GM21825 (cell line): ENCODE results near the gene CCDC50.
A peak's percentile ranks its signal among the peaks of the same experiment; 100 is the strongest.

ENCODE experiments used
- ATAC-seq: cut with Tn5 transposase; IDR thresholded peaks from one replicate; pipeline ENCODE4 v1.9.1; 2021; ENCODE audit warnings: mild to moderate bottlenecking, moderate library complexity; ENCODE audit not compliant: unreplicated experiment

The CCDC50 gene

DNA sequence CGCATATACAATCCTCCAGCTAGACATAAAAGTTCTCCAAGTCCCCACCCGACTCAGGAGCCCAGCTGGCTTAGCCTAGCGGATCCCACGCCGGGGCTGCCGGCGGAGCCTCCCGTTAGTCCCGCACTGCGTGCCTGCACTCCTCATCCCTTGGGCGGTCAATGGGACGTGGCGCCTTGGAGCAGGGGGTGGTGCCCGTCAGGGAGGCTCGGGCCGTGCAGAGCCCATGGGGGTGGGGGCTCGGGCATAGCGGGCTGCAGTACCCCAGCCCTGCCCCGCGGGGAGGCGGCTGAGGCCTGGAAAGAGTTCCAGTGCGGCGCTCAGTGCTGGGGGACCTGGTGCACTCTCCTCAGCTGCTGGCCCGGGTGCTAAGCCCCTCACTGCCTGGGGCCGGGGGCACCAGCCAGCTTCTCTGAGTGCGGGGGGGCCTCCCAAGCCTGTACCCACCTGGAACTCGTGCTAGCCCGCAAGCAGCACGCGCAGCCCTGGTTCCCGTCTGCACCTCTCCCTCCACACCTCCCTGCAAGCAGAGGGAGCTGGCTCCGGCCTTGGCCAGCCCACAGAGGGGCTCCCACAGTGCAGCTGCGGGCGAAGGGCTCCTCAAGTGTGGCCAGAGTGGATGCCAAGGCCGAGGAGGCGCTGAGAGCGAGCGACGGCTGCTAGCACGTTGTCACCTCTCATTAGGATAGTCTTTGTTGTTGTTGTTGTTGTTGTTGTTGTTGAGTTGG lies 12.2 kb upstream of the CCDC50 start:
- ATAC-seq, result no peak

DNA sequence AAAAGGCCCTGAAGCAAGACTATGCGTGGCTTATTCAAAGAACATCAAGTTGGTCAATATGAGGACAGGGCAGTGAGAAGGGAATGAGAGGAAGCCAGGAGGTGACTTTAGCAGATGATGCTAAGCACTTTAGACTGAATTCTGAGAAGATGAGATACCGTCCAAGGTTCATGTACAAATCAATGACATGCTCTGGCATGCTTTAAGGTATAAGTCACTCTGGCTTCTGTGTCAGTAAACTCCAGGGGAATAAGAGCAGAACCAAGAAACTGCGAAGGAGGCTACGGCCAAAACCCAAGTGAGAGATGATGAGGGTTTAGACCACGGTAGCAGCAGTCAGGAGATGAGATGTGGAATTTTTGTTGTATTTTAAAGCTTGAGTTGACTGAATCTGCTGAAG lies 8.9 kb upstream of the CCDC50 start:
- no peak for ATAC-seq

DNA sequence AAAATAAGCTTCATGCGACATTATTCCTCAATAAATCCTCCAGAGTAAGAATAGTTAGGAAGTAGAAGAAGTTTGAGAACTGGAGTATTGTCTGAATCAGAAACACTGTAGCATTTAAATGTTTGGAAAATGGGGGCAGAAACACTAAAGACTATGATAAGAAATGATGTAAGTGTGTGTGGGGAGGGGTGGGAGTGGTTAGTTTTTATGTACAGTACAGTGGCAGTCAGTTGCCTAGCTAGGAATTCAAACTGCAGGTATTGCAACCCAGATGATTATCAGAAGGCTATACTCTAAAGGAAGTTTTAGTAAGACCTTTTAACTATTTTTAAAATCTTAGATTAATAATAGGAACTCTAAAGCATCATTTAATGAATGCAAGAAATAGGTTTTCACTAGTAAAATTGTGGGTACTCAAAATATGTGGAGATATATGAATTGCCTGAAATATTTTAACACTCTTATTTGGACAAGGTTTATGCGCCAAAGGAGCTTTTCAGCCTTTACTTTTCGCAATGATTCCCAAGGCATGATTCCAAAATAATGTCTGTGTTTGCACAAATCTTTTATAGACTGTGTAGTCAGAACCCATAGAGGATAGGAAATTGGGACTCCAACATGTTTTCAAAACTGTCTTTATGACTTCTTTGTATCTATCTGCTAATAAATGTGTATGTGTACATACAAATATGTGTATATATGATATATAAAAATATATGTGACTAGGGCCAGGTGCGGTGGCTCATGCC lies 8.0 kb upstream of the CCDC50 start:
- no peak for ATAC-seq

DNA sequence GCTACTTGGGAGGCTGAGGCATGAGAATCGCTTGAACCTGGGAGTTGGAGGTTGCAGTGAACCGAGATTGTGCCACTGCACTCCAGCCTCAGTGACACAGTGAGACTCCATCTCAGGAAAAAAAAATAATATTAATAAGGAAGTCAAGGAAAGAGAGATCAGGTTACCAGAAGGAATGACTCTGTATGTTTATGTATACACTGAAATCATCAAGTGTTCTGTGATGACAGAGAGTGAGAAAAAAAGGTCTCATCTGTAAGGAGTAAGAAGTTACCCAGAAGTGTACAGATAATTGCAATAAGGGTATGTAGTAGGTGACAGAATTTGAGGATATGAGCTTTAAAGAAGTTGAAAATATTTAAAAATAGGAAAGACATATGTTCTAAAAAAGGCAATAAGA lies 4.3 kb upstream of the CCDC50 start:
- ATAC-seq, result no peak

DNA sequence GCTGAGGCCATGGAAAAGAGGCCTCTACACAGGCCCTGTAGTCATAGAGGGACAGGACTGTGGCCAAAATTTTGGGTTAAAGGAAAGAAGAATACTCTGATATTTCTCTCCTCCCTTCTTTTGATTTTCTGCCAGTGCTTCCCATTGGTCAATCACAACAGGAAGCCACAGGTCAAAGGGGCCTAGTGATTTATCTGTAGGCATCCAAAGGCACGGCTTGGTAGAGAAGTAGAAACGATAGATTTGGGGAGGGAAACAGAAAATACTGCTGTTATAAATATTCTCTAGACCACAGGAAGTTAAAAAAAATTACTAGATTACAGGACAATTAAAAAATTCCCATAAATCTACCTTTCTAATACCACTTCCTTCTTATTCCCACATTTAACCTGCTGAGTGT lies 1.7 kb upstream of the CCDC50 start:
- ATAC-seq, result no peak

DNA sequence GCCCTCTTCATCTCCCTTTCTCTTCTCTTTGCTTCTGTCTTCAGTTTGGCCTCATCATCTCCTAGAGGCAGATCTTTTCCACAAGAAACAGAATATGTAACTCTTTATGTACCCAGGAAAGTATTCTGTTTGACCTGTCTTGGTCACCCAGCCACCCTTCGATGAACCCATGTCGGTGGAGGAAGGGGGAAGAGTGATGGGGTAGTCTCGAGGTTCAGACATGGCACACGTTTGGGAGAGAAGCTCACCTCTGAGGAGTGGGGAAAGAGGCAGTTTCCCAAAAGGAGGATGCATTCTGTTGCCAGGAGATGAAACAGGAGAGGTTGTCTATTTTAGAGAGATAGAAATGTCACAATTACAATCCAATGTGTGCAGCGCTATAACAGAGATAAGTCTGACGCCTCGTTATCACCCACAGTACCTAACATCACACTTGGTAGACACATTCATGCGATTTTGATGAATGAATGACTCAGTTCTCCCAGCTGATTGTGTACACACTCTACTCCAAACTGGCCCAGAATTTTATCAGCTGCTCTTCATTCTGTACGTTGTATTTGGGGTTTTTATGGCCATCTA lies 722 bp upstream of the CCDC50 start:
- ATAC-seq, result no peak

DNA sequence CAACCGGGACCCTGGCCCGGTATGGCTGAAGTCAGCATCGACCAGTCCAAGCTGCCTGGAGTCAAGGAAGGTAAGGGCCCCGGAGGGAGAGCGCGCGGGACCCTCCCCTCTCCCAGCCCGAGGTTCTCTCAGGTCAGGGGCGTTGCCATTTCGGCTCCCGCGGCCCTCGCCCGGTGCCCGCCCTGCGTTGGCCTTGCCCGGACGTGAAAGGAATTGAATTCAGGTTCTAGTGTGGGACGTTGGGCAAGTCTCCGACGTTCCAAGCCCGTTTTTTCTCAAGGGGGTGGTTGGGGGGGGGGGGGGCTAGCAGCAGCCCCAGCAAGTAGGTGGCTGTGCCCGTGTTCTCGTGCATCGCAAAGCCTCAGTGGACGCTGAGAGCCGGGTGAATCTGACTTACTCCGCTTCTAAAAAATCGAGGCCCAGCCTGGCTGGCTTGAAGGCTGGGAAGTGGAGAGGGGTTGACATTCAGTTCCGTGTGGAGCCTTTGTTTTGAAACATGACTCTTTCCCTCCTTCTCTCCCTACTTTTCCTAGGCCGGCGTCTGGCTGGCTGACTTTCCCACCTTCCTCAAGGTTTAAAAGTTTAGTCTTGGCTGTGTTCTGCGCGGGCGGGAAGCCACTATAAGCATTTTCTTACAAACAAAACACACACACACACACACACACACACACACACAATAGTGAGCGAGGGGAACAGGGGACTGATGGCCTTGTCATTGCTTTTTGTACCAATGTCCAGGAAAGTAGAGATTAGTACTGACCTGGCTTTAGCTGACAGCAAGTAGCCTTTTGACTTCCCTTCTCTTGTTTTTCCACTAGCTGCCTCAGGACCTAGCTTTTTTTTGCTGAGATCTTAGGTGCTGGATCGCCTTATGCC lies 698 bp downstream of the CCDC50 start, which contains the start of gene UTS2B:
Gene UTS2B, minus strand, starts transcription at position 873 of the 876 bp plus-strand sequence. CDS start 48,337 bp downstream, outside the sequence.
- peak; percentile 36 for ATAC-seq

DNA sequence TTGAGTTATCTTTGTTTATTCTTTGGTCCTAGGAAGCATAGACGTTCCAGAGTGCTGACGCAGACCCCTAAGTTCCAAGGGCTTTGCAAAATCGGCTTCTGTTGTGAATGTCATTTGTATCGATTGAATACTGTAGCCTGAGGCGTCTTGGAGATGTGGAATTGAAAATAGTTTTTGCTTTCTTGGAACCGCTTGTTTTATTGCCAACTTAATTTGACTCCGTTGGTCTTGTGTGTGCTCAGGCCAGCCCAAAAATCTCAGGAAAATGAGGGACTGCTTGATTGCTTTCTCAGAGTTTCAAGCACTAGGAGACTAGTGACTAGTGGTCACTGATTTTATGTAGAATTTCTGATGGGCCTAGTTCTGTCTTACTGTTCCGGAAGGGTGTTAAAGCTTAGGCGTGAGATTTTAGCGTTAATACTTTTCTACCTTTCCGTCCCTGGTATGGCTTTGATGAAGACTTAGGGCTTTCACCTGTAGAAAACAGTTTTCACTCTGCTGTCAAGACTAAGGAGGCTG lies 1.4 kb downstream of the CCDC50 start:
- no peak for ATAC-seq

DNA sequence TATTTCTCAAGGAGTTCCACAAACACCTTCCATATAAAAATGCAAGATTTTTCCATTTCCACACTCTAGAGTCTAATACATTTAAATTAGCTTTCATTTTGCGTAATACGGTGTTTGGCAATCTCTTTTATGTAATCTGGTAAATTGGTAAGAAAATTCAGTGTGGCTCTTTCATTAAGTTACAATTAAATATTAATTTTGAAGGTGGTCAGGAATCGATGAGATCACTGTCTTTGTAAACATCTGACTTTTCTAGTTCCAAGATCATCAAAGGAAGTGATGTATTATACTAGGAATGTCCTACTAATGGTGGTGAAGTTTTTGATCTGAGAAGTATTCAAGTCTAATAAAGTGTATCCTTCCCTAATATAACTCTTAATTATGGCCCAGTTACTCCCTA lies 2.2 kb downstream of the CCDC50 start:
- no peak for ATAC-seq

DNA sequence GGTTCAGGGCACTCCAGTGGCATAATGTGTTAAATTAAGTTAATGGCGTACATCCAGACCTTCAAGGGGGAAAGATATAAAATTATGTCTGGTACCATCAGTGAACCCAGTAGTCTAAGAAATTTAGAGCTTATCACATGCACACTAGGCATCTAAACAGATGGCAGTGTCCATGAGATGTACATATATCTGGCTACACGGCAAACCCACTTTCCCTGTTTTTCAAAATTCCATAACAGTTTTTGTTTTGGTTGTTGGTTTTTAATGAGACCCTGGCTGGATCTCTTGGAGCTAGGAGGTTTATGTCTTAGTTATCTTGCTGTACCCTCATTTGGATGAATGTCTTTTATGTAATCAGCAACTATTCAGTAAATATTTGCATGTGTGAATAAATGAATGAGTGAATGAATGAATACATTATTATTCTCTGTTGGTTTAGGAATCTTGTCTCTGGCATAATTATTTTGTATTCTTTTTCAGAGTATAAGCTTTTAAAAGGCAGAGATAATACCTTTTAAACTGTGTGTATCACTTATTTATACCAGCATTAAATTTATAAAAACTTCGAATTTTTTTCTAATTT lies 4.2 kb downstream of the CCDC50 start:
- ATAC-seq, result no peak

DNA sequence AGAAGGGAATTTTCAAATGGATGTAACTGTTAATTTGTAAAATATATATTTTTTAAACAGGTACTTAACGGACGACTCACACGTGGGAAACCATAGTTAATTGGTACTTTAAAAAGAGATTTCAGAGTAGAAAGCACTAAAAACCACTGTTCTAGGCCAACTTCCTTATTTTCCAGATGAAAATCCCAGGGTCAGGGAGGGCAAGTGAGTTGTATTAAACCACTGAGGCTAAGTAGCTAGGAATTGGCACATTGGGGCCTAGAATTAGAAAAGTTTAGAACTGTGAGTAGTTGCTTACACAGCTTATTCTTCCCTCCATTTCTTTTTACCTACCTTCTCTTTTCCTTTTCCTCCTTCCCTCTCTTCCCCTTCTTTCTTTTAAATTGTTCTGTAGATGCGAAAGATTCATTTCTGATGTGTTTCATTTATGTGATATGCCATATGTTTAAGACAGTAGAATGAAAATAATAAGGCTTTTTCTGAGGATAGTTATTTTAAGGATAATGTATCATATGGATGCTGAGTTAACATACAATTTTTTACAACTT lies 5.2 kb downstream of the CCDC50 start:
- no peak for ATAC-seq

DNA sequence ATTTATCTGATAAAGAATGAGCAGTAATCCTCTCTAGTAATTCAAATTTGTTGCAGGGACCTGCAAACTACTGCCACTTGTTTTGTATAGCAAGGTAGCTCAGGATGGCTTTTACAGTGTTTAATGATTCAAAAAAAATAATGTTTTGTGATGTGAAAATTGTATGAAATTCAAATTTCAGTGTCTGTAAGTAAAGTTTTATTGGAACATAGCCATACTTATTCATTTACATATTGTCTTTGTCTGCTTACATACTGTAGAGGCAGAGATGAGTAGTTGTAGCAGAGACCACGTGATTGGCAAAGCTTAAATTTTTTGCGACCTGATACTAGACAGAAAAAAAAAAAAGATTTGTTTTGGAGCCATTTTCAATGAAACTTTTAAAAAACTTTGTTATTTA lies 7.6 kb downstream of the CCDC50 start:
- no peak for ATAC-seq

DNA sequence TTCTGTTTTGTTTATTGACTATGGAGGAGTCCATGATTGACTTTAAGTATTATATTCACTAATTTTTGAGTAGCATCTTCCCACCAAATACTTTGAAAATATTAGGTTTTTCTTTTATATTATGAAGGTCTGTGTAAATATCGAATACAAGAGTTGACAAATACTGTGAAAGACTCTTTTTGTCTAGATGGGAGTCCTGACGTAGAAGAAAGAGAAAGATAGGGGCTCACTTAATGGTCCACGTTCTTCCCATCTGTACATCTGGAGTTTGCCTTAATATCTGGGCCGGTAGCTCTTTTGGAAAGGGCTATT lies 8.9 kb downstream of the CCDC50 start:
- ATAC-seq, result no peak

DNA sequence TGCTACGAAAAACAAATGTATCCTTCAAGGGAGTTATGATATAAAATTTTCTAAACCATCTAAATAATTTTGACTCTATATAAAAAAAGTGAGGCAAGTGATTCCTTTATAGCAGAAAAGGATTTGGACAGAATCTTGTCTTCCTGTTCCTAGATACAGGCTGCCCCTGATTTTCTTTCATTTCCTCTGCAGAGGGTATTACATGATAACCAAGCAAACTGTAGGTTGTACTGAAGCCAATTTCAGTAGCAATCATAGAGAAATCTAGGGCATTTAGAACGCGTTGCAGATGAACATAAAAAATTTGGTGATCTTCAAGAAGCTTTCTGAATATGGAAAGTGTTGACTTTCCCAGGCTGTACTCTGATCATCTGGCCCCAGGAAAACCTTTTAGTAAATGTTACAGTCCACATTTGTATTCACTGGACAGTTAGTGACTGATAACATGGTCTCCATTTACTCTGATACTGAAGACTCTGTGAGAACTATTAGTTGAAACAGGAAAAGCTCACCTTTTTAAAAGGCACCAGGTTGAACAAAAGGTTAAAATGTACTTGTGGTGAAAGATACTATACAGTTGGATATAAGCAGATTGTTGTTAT lies 10.2 kb downstream of the CCDC50 start:
- no peak for ATAC-seq

DNA sequence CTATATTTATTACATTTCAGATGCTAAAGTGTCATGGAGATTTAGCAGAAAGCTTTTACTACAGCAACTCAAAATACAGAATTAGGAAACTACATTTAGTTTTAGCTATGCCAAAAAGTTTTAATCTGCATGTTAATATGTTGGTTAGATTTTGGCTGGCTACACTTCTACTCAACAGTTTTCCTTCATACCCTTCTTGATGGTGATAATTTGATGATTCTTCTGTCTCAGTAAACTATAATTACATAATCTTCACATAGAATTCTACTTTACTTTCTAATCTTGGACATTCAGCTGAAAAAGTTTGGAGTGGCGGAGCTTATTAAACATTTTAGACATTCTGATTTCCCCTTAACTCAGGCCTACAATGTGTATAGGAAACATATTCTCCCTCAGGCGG lies 11.2 kb downstream of the CCDC50 start:
- ATAC-seq, result no peak

DNA sequence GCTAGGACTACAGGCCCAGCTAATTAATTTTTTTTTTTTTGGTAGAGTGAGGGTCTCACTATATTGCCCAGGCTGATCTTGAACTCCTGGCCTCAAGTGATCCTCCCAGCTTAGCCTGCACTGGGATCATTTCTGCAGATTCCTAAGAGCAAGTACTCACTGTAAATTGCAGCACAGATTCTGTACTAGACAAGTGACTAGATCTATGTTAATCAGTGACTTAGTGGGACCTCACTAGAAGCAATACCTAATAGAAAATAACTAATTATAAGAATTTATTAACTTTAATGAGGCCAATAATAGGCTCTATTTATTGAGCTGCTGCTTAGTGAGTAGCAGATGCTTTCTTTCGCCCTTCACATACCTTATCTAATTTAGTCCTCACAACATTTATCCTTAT lies 11.8 kb downstream of the CCDC50 start:
- no peak for ATAC-seq

DNA sequence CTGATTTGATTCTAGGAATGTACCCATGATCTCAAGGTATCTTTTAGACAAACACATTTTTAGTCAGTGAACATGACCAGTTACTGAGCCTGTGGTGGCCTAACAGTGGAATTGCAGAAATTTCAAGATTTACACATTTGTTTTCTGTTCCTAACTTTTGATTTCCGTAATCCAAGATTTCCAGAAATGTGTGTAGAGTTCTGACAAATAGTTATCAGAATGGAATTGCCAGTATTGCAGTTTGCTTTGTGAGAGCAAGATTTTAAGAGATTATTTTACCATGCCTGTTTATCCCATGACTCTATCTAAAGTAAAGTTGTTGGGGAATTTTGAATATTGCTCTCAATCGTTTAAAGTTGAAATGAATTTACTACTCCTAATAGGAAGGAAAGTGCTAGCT lies 12.8 kb downstream of the CCDC50 start:
- no peak for ATAC-seq

DNA sequence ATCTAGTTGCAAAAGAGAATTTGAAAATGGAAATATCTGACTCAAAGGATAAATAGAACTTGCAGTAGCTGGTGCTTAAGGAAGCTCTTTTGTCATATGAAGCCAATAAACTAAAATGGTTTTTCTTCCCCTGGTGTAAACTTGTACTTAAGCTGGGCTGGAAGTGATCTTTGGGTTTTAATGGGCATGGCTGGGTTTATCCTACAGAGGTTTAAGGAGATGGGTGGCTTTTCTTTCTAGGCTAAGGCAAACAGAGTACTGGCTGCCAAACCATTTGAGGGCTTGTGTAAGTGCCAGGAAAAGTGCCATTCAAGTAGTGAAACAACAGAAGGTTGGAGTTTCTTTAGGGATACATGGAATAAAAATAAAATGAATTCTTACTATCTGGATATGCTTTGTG lies 13.2 kb downstream of the CCDC50 start:
- ATAC-seq, result no peak

DNA sequence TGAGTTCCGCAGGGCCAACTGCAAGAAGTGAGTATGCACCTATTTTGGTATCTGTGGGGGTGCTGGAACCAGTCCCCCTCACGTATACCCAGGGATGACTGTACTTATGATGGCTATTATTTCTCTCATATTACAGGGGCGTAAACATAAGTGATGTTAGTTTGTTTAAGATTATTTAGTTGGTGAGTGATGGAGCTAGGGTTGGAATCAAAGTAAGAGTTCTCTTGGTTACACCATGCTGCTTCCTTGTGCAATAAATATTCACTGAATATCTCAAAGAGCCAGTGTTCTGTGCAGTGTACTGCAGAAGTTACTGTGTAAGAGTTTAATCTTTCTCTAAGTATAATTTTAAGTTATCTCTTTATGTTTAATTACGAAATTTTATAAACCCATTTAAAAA lies 13.9 kb downstream of the CCDC50 start:
- no peak for ATAC-seq

DNA sequence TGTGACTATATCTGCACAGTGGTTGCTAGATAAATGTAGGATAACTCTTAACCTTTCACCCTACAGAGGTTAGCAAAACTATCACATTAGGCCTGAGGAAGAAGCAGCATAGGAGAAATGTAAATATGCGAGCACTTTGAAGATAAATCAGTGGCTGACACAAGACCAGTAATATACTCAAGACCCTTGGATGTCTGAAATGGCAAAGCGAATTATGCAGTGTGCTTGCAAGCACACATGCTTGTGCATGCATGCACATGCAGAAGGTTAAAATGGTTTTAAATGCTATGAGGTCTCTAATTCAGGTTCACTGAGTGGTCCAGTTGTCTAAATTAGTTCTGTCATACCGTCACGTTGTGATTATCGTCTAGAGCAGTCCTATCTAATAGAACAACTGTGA lies 14.7 kb downstream of the CCDC50 start:
- no peak for ATAC-seq
